MM.1S (cell line): ENCODE results near the gene C4BPB.

Source experiments
- EZH2 ChIP-seq: fragments of 300-600 bp; sonication (generic); optimal IDR thresholded peaks from 2 replicates; pipeline ENCODE3; 2017; ENCODE audit warnings: low read depth, mild to moderate bottlenecking, antibody characterized with exemption, low read length, mixed read lengths
- EZH2phosphoT487 ChIP-seq: fragments of 300-600 bp; sonication (generic); IDR thresholded peaks from 2 replicates; pipeline ENCODE4 v1.6.1; 2018; ENCODE audit warnings: antibody characterized with exemption, low read length
- TF ChIP-seq, protein P1 (sequence below): fragments of 300-600 bp; sonication (generic); IDR thresholded peaks from 2 replicates; pipeline ENCODE4 v1.5.1; 2016; ENCODE audit warnings: antibody characterized with exemption, low read length, mixed read lengths

DNA sequence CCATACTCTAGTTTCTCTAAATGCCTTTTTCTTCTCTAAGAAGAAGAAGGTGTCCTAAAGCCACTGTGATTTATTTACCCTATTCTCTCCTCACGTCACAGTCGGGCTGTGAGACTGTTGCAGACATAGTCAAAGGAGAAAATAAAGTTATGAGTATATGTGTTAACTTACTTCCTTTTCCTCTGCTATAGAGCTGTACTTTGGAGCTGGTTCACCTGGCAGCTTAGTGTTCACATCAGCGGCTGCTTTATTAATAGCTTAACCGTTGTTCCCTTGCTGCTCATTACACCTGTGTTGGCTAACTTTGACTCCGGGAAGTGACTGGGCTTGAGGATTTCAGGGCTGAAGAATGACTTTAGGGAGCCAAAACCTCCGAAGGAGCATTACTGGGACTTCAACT is 32.0 kb upstream of the C4BPB start:
- TF ChIP-seq, protein P1, sequence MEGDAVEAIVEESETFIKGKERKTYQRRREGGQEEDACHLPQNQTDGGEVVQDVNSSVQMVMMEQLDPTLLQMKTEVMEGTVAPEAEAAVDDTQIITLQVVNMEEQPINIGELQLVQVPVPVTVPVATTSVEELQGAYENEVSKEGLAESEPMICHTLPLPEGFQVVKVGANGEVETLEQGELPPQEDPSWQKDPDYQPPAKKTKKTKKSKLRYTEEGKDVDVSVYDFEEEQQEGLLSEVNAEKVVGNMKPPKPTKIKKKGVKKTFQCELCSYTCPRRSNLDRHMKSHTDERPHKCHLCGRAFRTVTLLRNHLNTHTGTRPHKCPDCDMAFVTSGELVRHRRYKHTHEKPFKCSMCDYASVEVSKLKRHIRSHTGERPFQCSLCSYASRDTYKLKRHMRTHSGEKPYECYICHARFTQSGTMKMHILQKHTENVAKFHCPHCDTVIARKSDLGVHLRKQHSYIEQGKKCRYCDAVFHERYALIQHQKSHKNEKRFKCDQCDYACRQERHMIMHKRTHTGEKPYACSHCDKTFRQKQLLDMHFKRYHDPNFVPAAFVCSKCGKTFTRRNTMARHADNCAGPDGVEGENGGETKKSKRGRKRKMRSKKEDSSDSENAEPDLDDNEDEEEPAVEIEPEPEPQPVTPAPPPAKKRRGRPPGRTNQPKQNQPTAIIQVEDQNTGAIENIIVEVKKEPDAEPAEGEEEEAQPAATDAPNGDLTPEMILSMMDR = no peak
- TF ChIP-seq EZH2 (no peak), EZH2phosphoT487 (no peak)
